RPMI8226 (cell line): ENCODE results near the gene LTBP1.
A peak's percentile ranks its signal among the peaks of the same experiment; 100 is the strongest.

Experiments used
- DNase-seq: peaks from one replicate; pipeline ENCODE4 v3.0.0-alpha.2; 2015

LTBP1 gene

DNA sequence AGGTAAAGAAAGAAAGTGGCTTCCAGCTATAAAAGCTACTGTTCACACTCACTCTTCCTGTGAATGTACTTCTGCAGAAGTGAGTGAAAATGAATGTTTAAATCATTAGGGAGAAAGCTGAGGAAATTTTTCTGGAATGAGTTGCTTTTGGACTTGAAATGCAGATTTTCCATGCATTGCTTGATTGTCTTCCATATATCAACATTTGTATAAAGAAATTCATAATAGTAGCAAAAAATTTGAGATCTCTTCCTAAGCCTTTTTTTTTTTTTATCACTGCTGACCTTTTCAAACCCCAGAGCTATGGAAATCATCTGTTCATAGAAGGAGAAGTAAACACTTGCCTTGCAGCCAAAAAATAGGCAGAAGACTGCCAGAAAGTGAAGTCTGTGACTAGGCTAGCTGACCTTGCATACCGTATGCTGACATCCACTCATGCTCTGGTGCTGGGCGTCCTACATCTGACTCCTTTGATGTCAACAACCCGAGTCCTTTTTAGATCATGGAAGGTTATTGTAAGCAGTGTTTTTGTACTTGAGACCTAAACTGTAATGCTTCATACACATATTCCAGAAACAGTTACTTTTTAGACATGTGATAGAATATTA is 375.2 kb downstream of the LTBP1 start:
- peak; percentile 66 for DNase-seq

DNA sequence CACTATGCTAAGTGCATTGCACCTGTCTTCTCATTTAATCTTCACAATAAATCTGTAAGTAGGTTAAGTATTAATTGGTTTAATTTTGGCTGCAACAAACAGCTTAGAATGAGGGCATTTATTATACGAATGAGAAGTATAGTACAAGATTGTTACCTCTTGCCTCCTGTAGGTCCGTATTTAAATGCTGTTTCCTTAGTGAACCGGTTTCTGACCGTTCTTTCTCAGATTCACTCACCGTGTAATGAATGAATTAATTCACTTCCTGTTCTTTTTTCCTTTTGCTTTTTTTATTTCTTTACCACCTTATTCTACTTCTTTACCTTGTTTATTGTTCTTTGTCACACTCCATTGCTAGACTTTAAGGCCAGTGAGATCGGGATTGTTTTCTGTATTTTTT is 375.9 kb downstream of the LTBP1 start:
- DNase-seq, result no peak

DNA sequence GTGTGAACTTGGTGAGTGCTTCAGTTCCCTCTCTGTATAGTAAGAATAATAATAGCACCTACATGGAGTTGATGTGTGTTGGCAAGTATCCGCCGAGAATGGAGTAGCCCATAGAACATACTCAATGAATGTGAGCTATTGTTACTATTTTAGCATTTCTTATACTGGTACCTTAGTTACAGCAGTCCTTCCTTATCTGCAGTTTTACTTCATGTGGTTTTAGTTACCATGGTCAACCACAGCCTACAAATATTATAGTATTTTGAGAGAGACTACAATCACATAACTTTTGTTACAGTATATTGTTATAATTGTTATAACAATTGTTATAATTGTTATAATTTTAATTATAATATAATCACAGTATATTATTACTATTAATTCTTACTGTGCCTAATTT is 377.2 kb downstream of the LTBP1 start:
- DNase-seq, result no peak

DNA sequence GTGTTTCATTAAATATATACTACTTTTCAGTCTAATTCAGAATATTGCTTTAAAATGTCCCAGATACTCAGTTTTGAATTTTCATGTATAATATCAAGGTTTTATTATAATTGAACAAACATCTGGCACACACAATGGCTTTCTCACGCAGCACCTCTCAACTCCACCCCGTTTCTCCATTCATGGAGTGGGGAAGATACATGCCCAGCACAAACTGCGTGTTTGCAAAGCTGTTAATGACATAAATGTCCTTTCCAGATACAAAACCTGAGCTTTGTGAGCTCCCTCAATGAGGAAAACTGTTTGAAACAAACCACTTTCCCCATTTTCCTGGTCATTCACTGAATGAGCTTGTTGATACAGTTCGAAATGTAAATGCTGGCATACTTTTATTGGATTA is 379.3 kb downstream of the LTBP1 start:
- no peak for DNase-seq

DNA sequence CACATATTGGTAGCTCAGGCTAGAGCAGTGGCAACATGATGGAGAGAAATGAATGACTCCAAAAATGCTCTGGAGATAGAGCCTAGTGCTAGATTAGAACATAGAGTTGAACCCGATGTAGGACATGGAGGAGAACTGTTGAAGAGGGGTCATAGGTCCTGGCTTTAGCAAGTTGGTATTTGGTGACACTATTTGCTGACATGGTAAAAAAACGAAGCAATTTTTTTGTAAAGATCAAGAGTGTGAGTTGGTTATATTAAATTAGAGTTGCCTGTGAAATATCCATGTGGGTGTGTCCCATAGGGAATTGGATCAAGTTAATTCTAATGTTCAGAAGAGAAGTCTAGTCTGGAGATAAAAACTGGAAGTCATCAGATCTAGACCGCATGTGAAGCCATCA is 386.7 kb downstream of the LTBP1 start:
- DNase-seq, result no peak

DNA sequence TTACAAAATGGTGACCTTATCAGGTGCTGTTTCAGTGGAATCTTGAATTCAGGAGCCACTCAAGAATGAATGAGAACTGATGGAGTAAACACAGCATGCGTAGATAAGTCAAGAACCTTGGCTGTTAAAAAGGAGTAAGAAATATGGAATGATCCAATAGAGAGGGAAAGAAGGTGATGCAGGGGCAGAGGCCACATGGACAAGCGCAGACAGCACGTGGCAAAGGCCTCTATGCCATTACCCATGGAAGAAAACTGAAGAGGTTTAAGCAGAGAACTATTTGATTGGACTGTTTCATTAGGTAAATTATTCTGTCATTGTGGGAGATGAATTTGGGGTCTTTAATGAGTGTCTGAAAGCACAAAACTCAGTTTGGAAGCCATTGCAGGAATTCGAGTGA is 387.3 kb downstream of the LTBP1 start:
- DNase-seq, result no peak

DNA sequence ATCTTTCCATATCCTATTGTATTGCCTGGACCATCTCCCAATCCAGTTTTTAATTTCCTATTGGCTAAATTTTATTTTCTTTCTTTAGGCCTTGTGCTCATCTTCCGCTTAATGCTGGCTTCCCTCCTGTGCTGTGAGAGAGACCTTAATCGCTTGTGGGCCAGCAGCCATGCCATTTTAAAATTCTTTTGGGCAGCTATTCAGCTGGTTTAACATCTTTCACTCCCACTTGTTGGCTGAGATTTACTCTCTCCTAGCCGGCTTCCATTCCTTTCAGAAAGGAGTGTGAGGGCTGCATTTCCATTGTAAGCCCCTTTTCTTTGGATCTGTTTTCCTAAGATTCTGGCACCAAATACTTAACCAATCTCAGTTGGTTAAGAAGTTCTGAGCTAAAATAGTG is 388.8 kb downstream of the LTBP1 start:
- no peak for DNase-seq

DNA sequence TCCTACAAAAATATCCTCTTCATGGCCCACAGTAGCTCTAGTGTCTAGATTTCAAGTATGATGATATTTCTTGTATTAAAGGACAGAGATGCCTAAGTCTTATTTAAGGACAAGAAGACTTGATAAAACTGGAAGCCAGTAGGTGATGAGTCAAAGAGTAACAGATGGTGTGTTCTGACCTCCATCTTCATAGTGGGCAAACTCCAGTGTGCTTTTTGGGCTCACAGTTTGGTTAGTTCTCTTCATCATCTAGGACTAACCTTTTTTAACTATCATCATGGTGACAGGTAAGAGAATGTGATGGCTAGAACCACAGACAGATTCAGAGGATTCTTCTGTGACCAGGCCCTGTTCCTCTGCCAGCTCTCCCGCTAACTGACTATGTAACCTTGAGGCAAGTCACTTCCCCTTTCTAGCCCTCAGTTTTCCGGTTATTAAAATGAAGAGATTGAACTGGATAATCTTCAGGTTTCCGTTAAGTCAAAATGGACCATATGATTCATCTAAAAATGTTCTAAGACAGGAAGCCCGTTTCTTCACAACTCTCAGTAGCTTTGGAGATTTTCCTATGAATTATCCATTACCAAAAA is 389.4 kb downstream of the LTBP1 start:
- DNase-seq, result peak; percentile 7

DNA sequence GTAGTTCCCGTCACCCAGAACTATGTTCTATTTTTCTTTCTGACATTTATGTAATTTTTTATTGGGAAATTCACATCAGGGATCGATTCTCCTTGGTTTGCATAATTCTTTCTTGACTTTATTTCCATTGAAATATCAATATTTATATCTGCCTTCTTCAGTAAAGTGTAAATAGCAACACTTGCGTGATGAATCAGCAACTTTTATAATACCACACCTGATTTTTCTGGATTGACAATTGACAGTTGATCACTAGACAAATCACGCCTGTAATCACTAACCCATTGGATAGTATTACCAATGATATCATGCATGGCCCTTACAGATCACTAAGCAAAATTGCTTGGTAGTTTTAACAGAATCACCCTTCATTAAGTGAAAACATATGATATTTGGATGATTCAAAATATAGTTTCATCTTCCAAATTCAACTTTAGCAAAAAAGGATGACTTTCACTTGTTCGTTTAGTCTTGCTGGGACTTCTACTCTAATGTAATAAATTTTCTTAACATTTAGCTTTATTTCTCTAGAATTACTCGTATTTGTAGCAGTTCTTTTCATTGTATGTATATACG is 390.7 kb downstream of the LTBP1 start:
- no peak for DNase-seq

DNA sequence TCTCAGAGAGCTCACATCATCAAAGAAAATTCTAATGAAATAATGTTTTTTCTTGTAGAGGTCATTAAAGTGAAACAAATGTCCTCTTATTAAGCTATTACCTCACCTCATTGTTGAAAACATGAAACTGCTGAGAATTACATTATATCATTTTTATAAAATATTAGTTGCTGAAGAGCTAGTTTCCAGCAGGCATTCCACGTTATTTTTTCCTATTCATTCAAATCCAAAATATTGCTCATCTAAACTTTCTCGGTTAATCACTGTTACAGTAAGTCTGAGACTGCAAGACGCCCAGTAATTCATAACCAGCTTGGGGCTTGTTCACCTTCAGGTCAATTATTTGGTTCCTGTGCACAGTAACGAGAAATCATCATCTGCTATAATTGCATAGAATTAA is 391.2 kb downstream of the LTBP1 start:
- no peak for DNase-seq

DNA sequence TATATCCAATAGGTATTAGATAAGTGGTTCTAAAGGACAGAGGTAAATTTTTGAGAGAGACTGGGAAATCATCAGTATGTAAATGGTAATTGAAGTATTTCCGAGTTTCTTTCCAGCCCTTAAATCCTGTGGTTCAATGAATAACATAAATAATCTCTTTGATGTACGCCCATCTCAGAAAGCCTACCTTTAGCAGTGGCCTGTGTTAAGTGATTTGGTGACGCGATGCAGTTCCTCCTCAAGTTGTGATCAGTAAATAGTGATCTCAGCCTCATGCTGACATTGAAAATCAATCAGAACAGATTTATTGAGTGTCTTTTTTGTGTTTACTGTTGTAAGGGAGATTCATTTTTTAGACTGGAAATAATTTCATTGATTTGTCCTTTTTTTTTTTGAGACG is 392.5 kb downstream of the LTBP1 start:
- no peak for DNase-seq

DNA sequence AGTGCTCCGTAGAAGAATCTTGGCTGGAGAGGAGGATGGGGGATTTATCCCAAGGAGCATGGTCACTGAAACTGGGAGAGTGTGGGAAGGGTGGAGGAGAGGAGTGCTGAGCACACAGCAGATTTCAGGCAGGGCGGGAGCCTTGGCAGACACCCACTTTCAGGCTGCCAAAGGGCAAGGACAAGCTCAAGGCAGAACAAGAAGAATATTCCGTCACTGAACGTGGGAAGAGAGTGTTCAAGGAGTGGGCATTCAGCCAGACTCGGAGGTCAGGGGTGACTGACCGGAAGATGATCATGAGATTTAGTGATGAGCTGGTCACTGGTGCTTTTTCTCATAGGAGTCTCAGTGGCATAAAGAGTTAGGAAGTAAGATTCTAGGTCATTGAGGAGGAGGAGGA is 393.5 kb downstream of the LTBP1 start:
- DNase-seq, result no peak

DNA sequence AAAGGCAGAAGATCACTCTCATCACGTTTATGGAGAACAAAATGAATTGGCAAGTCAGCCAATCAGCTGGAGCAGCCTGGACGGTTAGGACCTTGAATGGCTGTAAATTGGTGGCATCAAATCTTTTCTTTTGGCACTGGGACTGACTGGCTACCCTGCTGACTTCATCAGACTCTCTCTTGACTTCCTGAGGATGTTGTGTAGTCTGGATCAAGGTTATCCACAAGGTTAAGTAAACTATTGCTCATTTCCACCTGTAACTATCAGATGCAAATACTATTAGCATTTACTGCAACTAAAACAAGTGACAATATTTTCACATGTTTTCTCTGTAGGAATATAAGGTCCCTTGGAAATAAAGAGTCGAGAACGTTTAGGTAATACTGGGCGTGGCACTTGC is 395.4 kb downstream of the LTBP1 start:
- no peak for DNase-seq

DNA sequence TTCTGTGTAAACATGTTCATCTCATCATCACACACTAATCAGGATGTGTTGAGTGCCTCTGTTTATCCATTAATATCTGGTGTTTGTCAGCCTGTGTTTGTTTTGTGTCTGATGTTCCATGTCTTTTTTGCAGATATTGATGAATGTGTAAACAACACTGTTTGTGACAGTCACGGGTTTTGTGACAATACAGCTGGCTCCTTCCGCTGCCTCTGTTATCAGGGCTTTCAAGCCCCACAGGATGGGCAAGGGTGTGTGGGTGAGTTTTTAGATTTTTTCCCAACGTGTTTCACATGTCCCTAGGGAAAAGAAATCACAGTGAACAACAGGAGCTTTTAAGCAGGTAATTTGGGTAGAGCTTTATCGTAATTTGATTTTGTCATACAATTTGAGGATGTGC is 396.0 kb downstream of the LTBP1 start:
- no peak for DNase-seq

DNA sequence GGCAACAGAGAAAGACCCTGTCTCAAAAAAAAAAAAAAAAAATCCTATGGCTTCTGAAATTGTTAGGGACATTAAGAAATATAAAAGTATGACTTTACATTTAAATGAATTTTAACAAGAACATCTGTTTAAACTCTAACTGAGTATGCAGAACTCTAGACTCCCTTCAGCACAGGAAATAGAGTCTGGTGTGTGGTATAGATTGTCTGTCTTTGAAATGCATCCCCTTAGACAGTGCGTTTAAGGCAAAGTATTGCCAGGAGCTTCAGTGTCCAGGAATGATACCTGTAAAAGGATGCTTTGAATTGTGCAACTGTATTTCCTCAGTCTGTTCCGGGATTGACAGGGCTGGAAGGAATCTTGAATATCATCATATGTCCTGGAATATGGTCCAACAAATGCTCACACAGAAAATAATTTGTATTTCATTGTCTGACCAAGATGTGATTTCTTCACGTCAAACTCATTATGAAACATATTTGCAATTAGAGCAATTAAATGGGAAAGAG is 396.7 kb downstream of the LTBP1 start:
- DNase-seq, result no peak

DNA sequence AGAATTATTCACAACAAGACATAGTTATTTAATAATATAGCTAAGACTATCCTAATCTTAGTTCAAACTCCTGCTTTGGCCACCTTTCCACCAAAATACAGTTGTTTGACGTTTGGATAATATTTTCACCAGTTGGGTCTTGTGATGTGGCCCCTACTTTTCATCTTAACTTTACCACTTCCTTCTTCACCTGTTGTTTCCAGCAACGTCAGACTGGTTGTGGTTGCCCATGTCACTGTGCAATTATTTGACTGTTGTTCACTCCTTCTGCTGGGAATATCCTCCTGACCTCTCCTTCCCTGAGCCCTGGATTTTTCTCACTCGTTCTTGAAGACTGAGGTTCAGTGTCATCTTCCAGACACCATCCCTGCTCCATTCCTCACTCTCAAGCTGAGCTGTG is 397.5 kb downstream of the LTBP1 start:
- DNase-seq, result no peak

DNA sequence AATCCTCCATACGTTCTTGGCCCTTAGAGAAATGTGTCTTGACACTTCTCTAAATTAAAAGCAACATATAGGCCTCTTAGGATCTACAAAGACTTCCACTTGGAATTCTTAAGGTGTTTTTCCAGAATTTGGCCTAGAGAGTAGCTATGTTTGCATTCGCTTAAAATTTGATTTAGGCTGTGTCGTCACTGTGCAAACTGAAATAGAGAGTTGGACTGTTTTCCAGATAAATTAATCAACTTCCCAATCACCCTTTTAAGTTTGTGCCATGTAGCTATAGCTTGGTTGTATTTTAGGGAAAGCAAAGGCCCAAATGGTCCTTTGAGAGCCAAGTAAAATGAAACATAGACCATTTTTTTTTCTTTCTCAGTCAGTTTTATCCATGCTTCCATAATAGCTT is 401.1 kb downstream of the LTBP1 start:
- DNase-seq, result no peak

DNA sequence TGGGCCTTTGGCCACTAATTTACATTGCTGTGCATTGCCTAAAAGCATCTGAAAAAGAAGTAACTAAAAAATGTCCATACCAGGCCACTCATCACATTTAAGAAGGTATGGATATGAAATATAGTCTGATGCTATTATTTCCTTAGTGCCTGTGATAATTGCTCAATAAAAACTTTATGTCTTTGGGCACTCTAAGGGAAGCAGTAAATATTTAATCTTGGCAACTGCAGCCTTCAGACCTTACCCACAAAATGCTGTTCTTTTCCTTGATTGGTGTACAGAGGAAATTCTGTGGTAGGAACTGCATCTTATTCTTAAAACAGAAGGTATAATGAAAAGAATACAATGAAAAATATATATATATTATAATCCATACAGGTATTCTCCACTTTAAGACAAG is 403.9 kb downstream of the LTBP1 start:
- DNase-seq, result no peak

DNA sequence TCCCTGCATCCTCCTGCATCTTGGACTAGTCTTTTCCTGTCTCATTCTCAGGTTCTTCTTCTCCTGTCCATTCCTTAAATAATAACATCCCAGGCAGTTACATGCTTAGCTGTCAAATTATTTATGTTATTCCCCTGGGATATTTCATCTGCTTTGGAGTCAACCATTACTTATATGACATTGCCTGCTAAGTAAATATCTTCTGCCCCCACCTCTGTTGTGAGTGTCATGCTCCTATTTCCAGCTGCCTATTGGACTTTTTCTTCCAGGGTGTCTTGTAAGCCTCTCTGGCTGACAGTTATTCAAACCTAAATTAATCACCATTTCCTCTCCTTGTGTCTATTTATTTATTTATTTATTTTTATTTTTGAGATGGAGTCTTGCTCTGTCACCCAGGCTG is 405.0 kb downstream of the LTBP1 start:
- no peak for DNase-seq

DNA sequence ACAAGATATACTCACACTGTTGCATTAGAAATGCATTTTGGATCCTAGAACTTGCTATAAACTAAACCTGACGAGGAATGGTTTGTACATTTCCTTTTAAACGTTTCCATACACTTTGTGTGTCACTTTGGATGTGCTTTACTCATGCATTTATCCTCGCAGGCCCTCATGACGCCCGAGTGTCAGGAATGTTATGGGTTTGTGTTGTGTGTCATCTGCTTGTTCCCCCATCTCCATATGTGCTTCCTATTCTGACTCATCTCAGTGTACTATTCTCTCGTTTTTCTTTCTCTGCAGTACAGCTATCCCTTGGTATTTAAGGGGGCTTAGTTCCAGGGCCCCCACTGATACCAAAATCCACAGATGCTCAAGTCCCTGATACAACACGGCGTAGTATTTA is 408.2 kb downstream of the LTBP1 start:
- no peak for DNase-seq

DNA sequence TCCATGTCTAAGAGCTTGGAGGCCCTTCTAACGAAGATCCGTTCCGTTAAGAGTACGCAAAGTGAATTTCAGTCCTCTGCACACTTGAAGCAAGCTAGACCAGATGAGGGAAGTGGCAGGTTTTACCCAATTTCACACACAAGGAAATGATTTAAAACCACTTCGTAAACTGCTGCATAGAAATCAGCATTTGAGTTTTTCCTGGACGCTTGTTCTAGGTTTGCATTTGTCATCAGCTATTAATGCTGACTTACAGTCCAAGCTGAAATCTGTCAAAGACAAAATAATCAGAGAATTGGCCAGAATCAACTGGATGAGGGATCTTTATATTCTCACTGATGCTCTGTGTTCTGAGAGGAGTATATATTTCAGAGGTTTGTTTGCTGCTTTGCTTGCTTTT is 412.1 kb downstream of the LTBP1 start:
- no peak for DNase-seq

DNA sequence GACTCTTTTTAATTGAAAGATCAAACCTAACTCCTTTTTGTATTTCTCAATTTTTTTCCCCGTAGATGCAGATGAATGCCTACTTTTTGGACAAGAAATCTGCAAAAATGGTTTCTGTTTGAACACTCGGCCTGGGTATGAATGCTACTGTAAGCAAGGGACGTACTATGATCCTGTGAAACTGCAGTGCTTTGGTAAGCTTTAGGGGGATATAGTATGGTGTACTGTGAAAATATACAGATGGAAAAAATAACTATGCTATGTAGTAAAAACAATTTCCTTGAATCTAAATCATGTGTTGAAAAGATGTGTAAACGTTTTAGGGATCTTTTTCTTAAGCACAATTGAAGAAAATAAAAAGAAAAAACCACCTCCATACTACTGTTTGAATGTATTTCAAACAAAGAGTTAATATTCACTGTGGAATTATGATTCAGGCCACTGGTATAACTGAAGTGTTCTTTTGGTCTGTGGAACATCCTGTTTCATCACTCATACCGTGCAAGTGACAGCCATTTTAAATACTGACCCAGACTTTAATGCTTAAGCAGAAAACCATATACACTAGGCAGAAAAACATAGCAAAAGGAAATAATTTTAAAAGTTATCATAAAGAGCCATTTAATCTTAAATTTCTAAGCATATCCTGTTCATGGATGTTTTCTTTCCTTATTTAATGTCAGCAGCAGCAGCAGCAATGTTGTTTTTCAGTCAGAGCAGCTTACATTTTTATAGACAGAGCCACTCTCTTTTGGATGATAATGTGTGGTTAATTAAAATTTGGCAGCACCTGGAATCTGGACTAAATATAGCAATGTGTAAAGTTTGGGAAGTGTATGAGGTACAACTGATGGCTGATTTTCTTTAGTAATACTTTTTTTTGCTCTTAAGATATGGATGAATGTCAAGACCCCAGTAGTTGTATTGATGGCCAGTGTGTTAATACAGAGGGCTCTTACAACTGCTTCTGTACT is 416.9 kb downstream of the LTBP1 start:
- DNase-seq, result no peak

DNA sequence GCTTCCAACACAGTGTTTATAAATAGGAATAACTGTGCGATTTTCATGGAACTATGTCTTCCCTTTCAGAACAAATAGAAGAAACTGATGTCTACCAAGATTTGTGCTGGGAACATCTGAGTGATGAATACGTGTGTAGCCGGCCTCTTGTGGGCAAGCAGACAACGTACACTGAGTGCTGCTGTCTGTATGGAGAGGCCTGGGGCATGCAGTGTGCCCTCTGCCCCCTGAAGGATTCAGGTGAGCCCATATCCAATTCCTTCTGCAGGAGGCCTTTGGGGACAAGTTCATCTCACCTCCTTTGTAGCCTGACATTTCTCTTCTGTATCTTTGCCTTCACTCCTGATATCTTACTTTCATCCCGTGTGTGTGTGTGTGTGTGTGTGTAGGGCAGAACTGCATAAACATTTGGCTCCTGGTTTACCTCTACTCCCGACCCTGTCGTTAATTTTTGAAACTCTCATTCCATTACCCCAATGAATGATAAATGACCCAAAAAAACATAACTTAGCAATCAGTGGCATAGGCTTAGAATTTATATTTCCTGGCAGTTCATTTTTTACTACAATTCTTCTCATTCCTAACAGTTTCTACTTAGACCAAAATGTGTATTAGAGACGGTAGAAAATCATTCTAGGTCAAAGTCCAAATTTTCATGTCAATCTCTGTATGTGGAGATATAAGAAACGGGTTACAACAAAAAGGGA is 418.7 kb downstream of the LTBP1 start:
- DNase-seq, result no peak
